Skeletal muscle satellite cell (primary cell): ENCODE data around the gene MAD1L1.
"Not testable (repeated sequence)": the region's sequence is repeated elsewhere in the genome, so short reads cannot be mapped to it uniquely, and the experiment has no call there.

Experiments used
- H3K27me3 ChIP-seq: 2 replicates; pipeline ENCODE4 v1.7.0; 2013; ENCODE audit warnings: low read length; ENCODE audit not compliant: control insufficient read depth, insufficient read depth
- H3K36me3 ChIP-seq: 2 replicates; pipeline ENCODE4 v1.7.0; 2013; ENCODE audit warnings: mild to moderate bottlenecking, control low read depth, low read length; ENCODE audit not compliant: insufficient read depth
- H3K4me1 ChIP-seq: 2 replicates; pipeline ENCODE4 v1.7.0; 2013; ENCODE audit warnings: low read length; ENCODE audit not compliant: control insufficient read depth, insufficient read depth
- H3K4me2 ChIP-seq: 2 replicates; pipeline ENCODE4 v1.7.0; 2013; ENCODE audit warnings: mild to moderate bottlenecking, low read length
- H3K4me3 ChIP-seq: 2 replicates; pipeline ENCODE4 v1.7.0; 2013; ENCODE audit warnings: low read length
- H3K9ac ChIP-seq: 2 replicates; pipeline ENCODE4 v1.7.0; 2013; ENCODE audit warnings: mild to moderate bottlenecking, low read depth, low read length, moderate library complexity
- H3K9me3 ChIP-seq: replicated peaks from 2 replicates; pipeline ENCODE4 v1.7.0; 2013; ENCODE audit warnings: mild to moderate bottlenecking, control low read depth, low read length

The MAD1L1 gene

GRCh38 chr7:2001601-2002442 lies 230.9 kb downstream of the MAD1L1 start:
- H3K36me3 ChIP-seq: no peaks in the 10 kb centered on the region
- no peak overlapping the region for H3K4me3 ChIP-seq
- no peaks in the 10 kb centered on the region for H3K27me3 ChIP-seq
- H3K4me2 ChIP-seq: no peak overlapping the region
- no peak overlapping the region for H3K9ac ChIP-seq
- H3K4me1 ChIP-seq: no peaks in the 10 kb centered on the region
- no peaks in the 10 kb centered on the region for H3K9me3 ChIP-seq

GRCh38 chr7:2000746-2001321 lies 231.9 kb downstream of the MAD1L1 start:
- Histone ChIP-seq H3K4me2 (no peak overlapping the region), H3K27me3 (no peaks in the 10 kb centered on the region), H3K4me3 (no peak overlapping the region), H3K36me3 (no peaks in the 10 kb centered on the region), H3K4me1 (no peaks in the 10 kb centered on the region), H3K9ac (no peak overlapping the region), H3K9me3 (no peaks in the 10 kb centered on the region)

- H3K36me3 ChIP-seq: no peaks in the 10 kb centered on the region
- no peak overlapping the region for H3K9ac ChIP-seq
- no peak overlapping the region for H3K4me3 ChIP-seq
- H3K27me3 ChIP-seq: no peaks in the 10 kb centered on the region
- no peaks in the 10 kb centered on the region for H3K9me3 ChIP-seq
- H3K4me1 ChIP-seq: no peaks in the 10 kb centered on the region
- no peak overlapping the region for H3K4me2 ChIP-seq
Observed at GRCh38 chr7:2000153-2000687, 232.5 kb downstream of the MAD1L1 start.

- Histone ChIP-seq H3K4me2 (no peak overlapping the region), H3K4me3 (no peak overlapping the region), H3K4me1 (no peaks in the 10 kb centered on the region), H3K9me3 (no peaks in the 10 kb centered on the region), H3K36me3 (no peaks in the 10 kb centered on the region), H3K27me3 (no peaks in the 10 kb centered on the region), H3K9ac (no peak overlapping the region)
Observed at GRCh38 chr7:1999278-1999984, 233.3 kb downstream of the MAD1L1 start.

- H3K36me3 ChIP-seq: no peaks in the 10 kb centered on the region
- no peaks in the 10 kb centered on the region for H3K9me3 ChIP-seq
- H3K4me2 ChIP-seq: no peak overlapping the region
- H3K4me1 ChIP-seq: no peaks in the 10 kb centered on the region
- H3K27me3 ChIP-seq: no peaks in the 10 kb centered on the region
- no peak overlapping the region for H3K9ac ChIP-seq
- H3K4me3 ChIP-seq: no peak overlapping the region
Observed at GRCh38 chr7:1998146-1998545, 234.6 kb downstream of the MAD1L1 start.

GRCh38 chr7:1997537-1998076 lies 235.1 kb downstream of the MAD1L1 start:
- Histone ChIP-seq H3K9me3 (no peaks in the 10 kb centered on the region), H3K4me1 (no peaks in the 10 kb centered on the region), H3K4me3 (no peak overlapping the region), H3K27me3 (no peaks in the 10 kb centered on the region), H3K4me2 (no peak overlapping the region), H3K9ac (no peak overlapping the region), H3K36me3 (no peaks in the 10 kb centered on the region)

- Histone ChIP-seq H3K36me3 (no peaks in the 10 kb centered on the region), H3K9me3 (no peaks in the 10 kb centered on the region), H3K4me2 (no peak overlapping the region), H3K27me3 (no peaks in the 10 kb centered on the region), H3K4me1 (no peaks in the 10 kb centered on the region), H3K9ac (no peak overlapping the region), H3K4me3 (no peak overlapping the region)
Observed at GRCh38 chr7:1996816-1997215, 235.9 kb downstream of the MAD1L1 start.

GRCh38 chr7:1995911-1996420 lies 236.8 kb downstream of the MAD1L1 start:
- not testable (repeated sequence) for H3K36me3 ChIP-seq, H3K9me3 ChIP-seq, H3K4me3 ChIP-seq, H3K9ac ChIP-seq, H3K4me2 ChIP-seq, H3K4me1 ChIP-seq, H3K27me3 ChIP-seq

GRCh38 chr7:1995426-1995825 lies 237.3 kb downstream of the MAD1L1 start:
- no peak overlapping the region for H3K4me3 ChIP-seq
- H3K9ac ChIP-seq: no peak overlapping the region
- H3K4me1 ChIP-seq: no peaks in the 10 kb centered on the region
- H3K36me3 ChIP-seq: no peaks in the 10 kb centered on the region
- H3K27me3 ChIP-seq: no peaks in the 10 kb centered on the region
- no peak overlapping the region for H3K4me2 ChIP-seq
- H3K9me3 ChIP-seq: no peaks in the 10 kb centered on the region

- H3K9me3 ChIP-seq: no peaks in the 10 kb centered on the region
- H3K9ac ChIP-seq: no peak overlapping the region
- no peaks in the 10 kb centered on the region for H3K36me3 ChIP-seq
- H3K4me1 ChIP-seq: no peaks in the 10 kb centered on the region
- no peak overlapping the region for H3K4me2 ChIP-seq
- H3K27me3 ChIP-seq: no peaks in the 10 kb centered on the region
- H3K4me3 ChIP-seq: no peak overlapping the region
Observed at GRCh38 chr7:1994931-1995330, 237.8 kb downstream of the MAD1L1 start.
